Measurements from ENCODE around the gene TSPEAR. TPM values are rescaled to one million over a fixed set of nuclear protein-coding genes. Genes with fewer than 3 reads are reported as not detected.

Gene TSPEAR
- total RNA-seq, 4 donors from 2014 or later: 0.19 TPM; not detected in 3

- ATAC-seq (ENCODE audit: low FRiP score) (no peak), DNase-seq (ENCODE audit: low spot score) (no peak)
- no peak for TF ChIP-seq CTCF (IDR thresholded peaks at IDR 0.05)
Observed at GRCh38 chr21:44515359-44516165, 195.8 kb downstream of the TSPEAR start.

GRCh38 chr21:44514746-44515358 lies 196.5 kb downstream of the TSPEAR start:
- no peak for TF ChIP-seq CTCF (IDR thresholded peaks at IDR 0.05)
- ATAC-seq (ENCODE audit: low FRiP score) (no peak), DNase-seq (ENCODE audit: low spot score) (no peak)

- ATAC-seq (ENCODE audit: low FRiP score) (no peak), DNase-seq (ENCODE audit: low spot score) (no peak)
- TF ChIP-seq CTCF (IDR thresholded peaks at IDR 0.05): no peak
Observed at GRCh38 chr21:44514218-44514520, 197.2 kb downstream of the TSPEAR start.

GRCh38 chr21:44513389-44514217 lies 197.8 kb downstream of the TSPEAR start:
- DNase-seq (ENCODE audit: low spot score) (no peak), ATAC-seq (ENCODE audit: low FRiP score) (no peak)
- TF ChIP-seq CTCF (IDR thresholded peaks at IDR 0.05): no peak

GRCh38 chr21:44512496-44513388 lies 198.6 kb downstream of the TSPEAR start:
- no peak for TF ChIP-seq CTCF (IDR thresholded peaks at IDR 0.05)
- ATAC-seq (ENCODE audit: low FRiP score) (no peak), DNase-seq (ENCODE audit: low spot score) (no peak)

- no peak for TF ChIP-seq CTCF (IDR thresholded peaks at IDR 0.05)
- DNase-seq (ENCODE audit: low spot score) (no peak), ATAC-seq (ENCODE audit: low FRiP score) (no peak)
Observed at GRCh38 chr21:44511938-44512275, 199.5 kb downstream of the TSPEAR start.
